ENCODE measurements around the gene SERINC3.

GRCh38 chr20:44463466-44463865 is 58.4 kb downstream of the SERINC3 start:
- TF ChIP-seq CTCF (conservative IDR thresholded peaks at IDR 0.05; ENCODE audit: low read depth in 2 of 2) (no peak), POLR2AphosphoS5 (IDR thresholded peaks at IDR 0.05; ENCODE audit: low read depth) (no peak), JUNB (IDR thresholded peaks at IDR 0.05; ENCODE audit: unreplicated experiment) (no peak), CREB1 (CRISPR knock-in tag; IDR thresholded peaks at IDR 0.05; ENCODE audit: low read depth) (no peak), ETS1 (IDR thresholded peaks at IDR 0.05) (no peak), EZH2phosphoT487 (IDR thresholded peaks at IDR 0.05; ENCODE audit: unreplicated experiment) (no peak), EZH2 (IDR thresholded peaks at IDR 0.05; ENCODE audit: low read depth, unreplicated experiment) (no peak), REST (IDR thresholded peaks at IDR 0.05; ENCODE audit: unreplicated experiment) (no peak), STAT1 (IDR thresholded peaks at IDR 0.05; ENCODE audit: unreplicated experiment) (no peak)

Data from GM23338 (cell line).